Mesenchymal stem cell (in vitro differentiated cells and primary cell): ENCODE measurements around the gene PHKG1.
"Not testable (repeated sequence)": the region's sequence is repeated elsewhere in the genome, so short reads cannot be mapped to it uniquely, and the experiment has no call there.

Source experiments
- DNase-seq: peaks from one replicate; pipeline ENCODE4 v3.0.0-alpha.2; 2013
- H2AFZ ChIP-seq: one replicate; pipeline ENCODE4 v1.6.1; 2013; ENCODE audit warnings: low read depth, mild to moderate bottlenecking, control low read depth, inconsistent platforms, low read length, moderate library complexity
- H2AK5ac ChIP-seq: 2 replicates; pipeline ENCODE4 v1.6.1; 2013; ENCODE audit warnings: low read length, moderate library complexity, mild to moderate bottlenecking, inconsistent platforms; ENCODE audit not compliant: severe bottlenecking
- H2BK120ac ChIP-seq: one replicate; pipeline ENCODE4 v1.6.1; 2013; ENCODE audit warnings: low read depth, mild to moderate bottlenecking, inconsistent platforms, low read length, moderate library complexity
- H2BK12ac ChIP-seq, 2 experiments: one replicate each; pipeline ENCODE4 v1.6.1; 2013; ENCODE audit warnings: inconsistent platforms in 2 of 2, low read length in 2 of 2, mild to moderate bottlenecking in 2 of 2, moderate library complexity in 2 of 2, control low read depth in 1 of 2
- H2BK15ac ChIP-seq: one replicate; pipeline ENCODE4 v1.6.1; 2013; ENCODE audit warnings: mild to moderate bottlenecking, low read depth, inconsistent platforms; ENCODE audit not compliant: poor library complexity, severe bottlenecking
- H2BK5ac ChIP-seq: 2 replicates; pipeline ENCODE4 v1.6.1; 2013; ENCODE audit warnings: low read depth, mild to moderate bottlenecking, low read length, control low read depth, inconsistent platforms; ENCODE audit not compliant: poor library complexity, severe bottlenecking
- H3K14ac ChIP-seq, 2 experiments: one replicate each; pipeline ENCODE4 v1.6.1; 2013; ENCODE audit warnings: inconsistent platforms in 2 of 2, low read length in 2 of 2, control low read depth in 1 of 2, mild to moderate bottlenecking in 1 of 2, moderate library complexity in 1 of 2
- H3K18ac ChIP-seq, 2 experiments: one replicate each; pipeline ENCODE4 v1.6.1; 2013; ENCODE audit warnings: inconsistent platforms in 2 of 2, low read length in 2 of 2, control low read depth in 1 of 2, low read depth in 1 of 2, mild to moderate bottlenecking in 1 of 2
- H3K23ac ChIP-seq, 2 experiments: one replicate each; pipeline ENCODE4 v1.6.1; 2013; ENCODE audit warnings: inconsistent platforms in 2 of 2, low read length in 2 of 2, mild to moderate bottlenecking in 2 of 2, moderate library complexity in 2 of 2, control low read depth in 1 of 2
- H3K27ac ChIP-seq: 2 replicates; pipeline ENCODE4 v1.5.1; 2013; ENCODE audit warnings: mild to moderate bottlenecking, moderate library complexity, low read length, control low read depth, inconsistent platforms; ENCODE audit not compliant: poor library complexity, severe bottlenecking
- H3K27me3 ChIP-seq, 2 experiments: 2 replicates each; pipeline versions ENCODE4 v1.6.1 to v1.7.0; 2013; ENCODE audit warnings: low read length in 2 of 2, mild to moderate bottlenecking in 2 of 2, moderate library complexity in 2 of 2, control low read depth in 1 of 2, inconsistent platforms in 1 of 2; ENCODE audit not compliant: control insufficient read depth in 1 of 2, insufficient read depth in 1 of 2
- H3K36me3 ChIP-seq, 2 experiments: 2 replicates each; pipeline versions ENCODE4 v1.6.1 to v1.7.0; 2013; ENCODE audit warnings: low read length in 2 of 2, control low read depth in 1 of 2, inconsistent platforms in 1 of 2, low read depth in 1 of 2, mild to moderate bottlenecking in 1 of 2; ENCODE audit not compliant: insufficient read depth in 2 of 2, control insufficient read depth in 1 of 2
- H3K4ac ChIP-seq, 2 experiments: one replicate each; pipeline ENCODE4 v1.6.1; 2013; ENCODE audit warnings: inconsistent platforms in 2 of 2, low read length in 2 of 2, mild to moderate bottlenecking in 2 of 2, moderate library complexity in 2 of 2, control low read depth in 1 of 2, low read depth in 1 of 2
- H3K4me1 ChIP-seq: 2 replicates; pipeline ENCODE4 v1.6.1; 2013; ENCODE audit warnings: low read depth, low read length, control low read depth; ENCODE audit not compliant: control insufficient read depth, insufficient read depth
- H3K4me2 ChIP-seq: 2 replicates; pipeline ENCODE4 v1.6.1; 2013; ENCODE audit warnings: low read length, mild to moderate bottlenecking, inconsistent platforms; ENCODE audit not compliant: poor library complexity, severe bottlenecking
- H3K4me3 ChIP-seq, 2 experiments: 2 replicates each; pipeline versions ENCODE4 v1.5.1 to v1.7.0; 2013; ENCODE audit warnings: low read length in 2 of 2, mild to moderate bottlenecking in 2 of 2, control low read depth in 1 of 2, low read depth in 1 of 2; ENCODE audit not compliant: insufficient read depth in 1 of 2
- H3K79me1 ChIP-seq: replicated peaks from 2 replicates; pipeline ENCODE4 v1.6.1; 2013; ENCODE audit warnings: mild to moderate bottlenecking, control low read depth, low read length, inconsistent platforms; ENCODE audit not compliant: poor library complexity, severe bottlenecking
- H3K9ac ChIP-seq: 2 replicates; pipeline ENCODE4 v1.7.0; 2013; ENCODE audit warnings: mild to moderate bottlenecking, low read length, moderate library complexity
- H3K9me3 ChIP-seq: 2 replicates; pipeline ENCODE4 v1.7.0; 2013; ENCODE audit warnings: mild to moderate bottlenecking, low read length; ENCODE audit not compliant: control insufficient read depth
- H4K8ac ChIP-seq: one replicate; pipeline ENCODE4 v1.6.1; 2013; ENCODE audit warnings: inconsistent platforms, mild to moderate bottlenecking, low read length, moderate library complexity
- H4K91ac ChIP-seq: one replicate; pipeline ENCODE4 v1.6.1; 2013; ENCODE audit warnings: mild to moderate bottlenecking, low read length, inconsistent platforms
- WGBS: methylation state at CpG from one replicate; pipeline ENCODE4 v1.1.7; 2013; ENCODE audit warnings: mixed read lengths; 5-methylcytosine and 5-hydroxymethylcytosine counted together

Gene PHKG1

DNA sequence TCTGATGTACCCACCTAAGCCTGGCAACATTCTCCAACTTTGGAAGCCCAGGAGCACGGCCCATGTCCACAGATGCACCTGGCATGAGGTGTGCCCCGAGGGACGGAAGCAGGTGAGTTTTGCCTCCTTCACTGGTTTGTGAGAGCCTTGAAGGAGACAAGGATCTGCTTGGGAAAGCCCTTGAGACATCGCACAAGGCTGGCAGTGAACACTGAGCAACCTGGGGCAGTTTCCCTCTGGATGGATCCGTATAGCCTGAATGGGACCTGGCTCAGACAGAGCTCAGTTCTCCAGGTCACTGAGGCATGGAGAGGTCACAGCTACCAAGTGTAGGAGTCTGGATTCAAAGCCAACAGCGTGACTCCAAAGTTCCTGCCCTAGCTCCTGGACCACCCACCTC lies 32.2 kb upstream of the PHKG1 start:
- H4K8ac ChIP-seq: no peak overlapping the region
- WGBS: 56% methylated on average over 6 of the region's 6 CpGs

DNA sequence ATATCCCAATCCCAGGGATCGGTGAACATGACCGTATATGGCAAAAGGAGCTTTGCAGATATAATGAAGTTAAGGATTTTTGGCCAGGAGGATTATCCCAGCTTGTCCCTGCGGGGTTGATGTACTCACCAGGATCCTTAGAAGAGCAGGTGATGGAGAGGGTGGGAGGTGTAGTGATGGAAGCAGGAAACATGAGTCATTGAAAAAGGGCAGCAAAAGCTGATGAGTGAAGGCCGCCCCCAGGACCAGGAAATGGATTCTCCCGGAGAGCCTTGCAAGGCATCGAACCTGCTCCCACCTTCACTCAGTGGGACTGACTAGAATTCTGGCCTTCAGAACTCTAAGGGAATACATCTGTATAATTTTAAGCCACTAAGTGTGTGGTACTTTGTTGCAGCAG lies 28.7 kb upstream of the PHKG1 start:
- Histone ChIP-seq H3K27me3 (peaks cover 0 to 2% of the 10 kb centered on the region in 2 experiments), H3K9ac (no peak overlapping the region), H3K18ac (no peak overlapping the region), H2BK5ac (no peak overlapping the region), H3K4me1 (no peaks in the 10 kb centered on the region), H3K23ac (no peak overlapping the region), H3K9me3 (no peaks in the 10 kb centered on the region), H2BK15ac (no peak overlapping the region), H3K14ac (no peak overlapping the region), H2AFZ (no peak overlapping the region), H3K4me2 (no peak overlapping the region), H3K4me3 (no peak overlapping the region), H2BK120ac (no peak overlapping the region), H2BK12ac (no peak overlapping the region), H4K8ac (no peak overlapping the region), H3K4ac (no peak overlapping the region), H2AK5ac (no peak overlapping the region), H3K79me1 (no peaks in the 10 kb centered on the region), H3K36me3 (no peaks in the 10 kb centered on the region), H4K91ac (no peak overlapping the region), H3K27ac (no peak overlapping the region)
- WGBS: 85% methylated on average over 6 of the region's 6 CpGs
- no peak for DNase-seq

More for the DNA sequence above, 32.2 kb upstream of the PHKG1 start:
- Histone ChIP-seq H3K9me3 (no peaks in the 10 kb centered on the region), H3K14ac (no peak overlapping the region), H3K4me2 (no peak overlapping the region), H2BK120ac (no peak overlapping the region), H3K23ac (no peak overlapping the region), H3K9ac (no peak overlapping the region), H3K4me3 (no peak overlapping the region), H3K4me1 (no peaks in the 10 kb centered on the region), H3K18ac (no peak overlapping the region), H3K4ac (no peak overlapping the region), H3K36me3 (no peaks in the 10 kb centered on the region), H2AFZ (no peak overlapping the region), H4K91ac (peak overlapping the region; percentile 27), H2AK5ac (no peak overlapping the region), H2BK15ac (no peak overlapping the region), H2BK12ac (no peak overlapping the region), H3K27ac (no peak overlapping the region), H2BK5ac (no peak overlapping the region), H3K79me1 (no peaks in the 10 kb centered on the region), H3K27me3 (no peaks in the 10 kb centered on the region)
- DNase-seq: no peak

DNA sequence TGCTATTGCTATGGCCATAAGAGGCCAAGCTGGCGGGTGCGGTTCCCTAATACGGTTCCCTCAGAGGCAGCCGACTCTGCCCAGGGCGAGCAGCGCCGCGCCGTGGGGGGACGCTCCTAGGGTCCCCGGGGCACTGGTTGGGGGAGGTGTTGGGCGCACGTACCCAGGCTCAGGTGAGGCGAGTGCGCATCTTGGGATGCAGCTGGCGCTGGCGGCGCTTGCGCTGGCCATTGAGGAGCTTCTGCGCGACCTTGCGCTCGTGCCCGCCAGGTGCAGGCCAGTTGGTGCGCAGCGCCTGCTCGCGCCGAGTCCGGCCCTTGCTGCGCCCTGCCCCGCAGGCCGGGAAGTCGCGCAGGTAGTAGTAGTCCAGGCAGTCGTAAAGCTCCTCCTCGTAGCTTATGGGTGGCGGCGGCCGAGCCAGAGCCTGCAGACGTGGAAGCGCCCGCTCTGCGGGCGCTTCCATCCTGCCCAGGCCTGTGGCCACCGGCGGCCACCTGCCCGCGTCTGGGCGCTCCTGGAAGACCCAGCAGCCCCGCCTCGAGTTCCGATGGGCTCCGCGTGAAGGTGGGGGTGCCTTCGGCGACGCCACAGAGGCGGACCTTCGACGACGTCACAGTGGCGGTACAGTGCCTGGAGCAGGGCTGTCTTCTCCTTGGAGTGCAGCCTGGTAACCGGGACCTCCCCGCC lies 23.2 kb upstream of the PHKG1 start, which contains the start of gene NUPR2:
TSS of gene NUPR2 (minus strand) at position 566 of the 687 bp plus-strand sequence. CDS start at position 463, 103 bp downstream.
- no peak within 1 kb of the TSS for H2BK15ac ChIP-seq
- H3K4me3 ChIP-seq: no peak within 1 kb of the TSS
- H3K9ac ChIP-seq: no peak within 1 kb of the TSS
- no peak within 1 kb of the TSS for H3K18ac ChIP-seq
- H4K91ac ChIP-seq: no peak within 1 kb of the TSS
- no peak within 1 kb of the TSS for H3K4me2 ChIP-seq
- H3K4me1 ChIP-seq: no peaks in the 10 kb centered on the region
- no peak within 1 kb of the TSS for H2BK5ac ChIP-seq
- H3K23ac ChIP-seq: no peak within 1 kb of the TSS
- no peaks in the 10 kb centered on the region for H3K36me3 ChIP-seq
- no peaks in the 10 kb centered on the region for H3K9me3 ChIP-seq
- H3K14ac ChIP-seq: no peak within 1 kb of the TSS
- H3K4ac ChIP-seq: no peak within 1 kb of the TSS
- no peak within 1 kb of the TSS for H2BK12ac ChIP-seq
- H3K79me1 ChIP-seq: no peaks in the 10 kb centered on the region
- DNase-seq: no peak
- H3K27ac ChIP-seq: no peak within 1 kb of the TSS
- no peak within 1 kb of the TSS for H2BK120ac ChIP-seq
- no peak within 1 kb of the TSS for H2AFZ ChIP-seq
- no peak within 1 kb of the TSS for H4K8ac ChIP-seq
- no peak within 1 kb of the TSS for H2AK5ac ChIP-seq
- peaks cover 0 to 5% of the 10 kb centered on the region in 2 experiments for H3K27me3 ChIP-seq
- WGBS: 93% methylated on average over 65 of the region's 65 CpGs

DNA sequence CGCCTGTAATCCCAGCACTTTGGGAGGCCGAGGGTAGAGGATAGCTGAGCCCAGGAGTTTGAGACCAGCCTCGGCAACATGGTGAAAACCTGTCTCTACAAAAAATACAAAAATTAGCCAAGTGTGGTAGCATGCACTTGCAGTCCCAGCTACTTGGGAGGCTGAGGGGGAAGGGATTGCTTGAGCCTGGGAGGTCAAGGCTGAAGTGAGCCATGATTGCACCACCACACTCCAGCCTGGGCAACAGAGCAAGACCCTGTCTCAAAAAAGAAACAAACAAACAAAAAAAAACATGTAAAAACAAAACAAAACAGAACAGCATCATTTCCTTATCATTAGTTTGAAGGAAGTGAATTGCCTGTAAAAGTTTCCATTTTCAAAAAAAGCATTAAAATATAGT lies 19.5 kb upstream of the PHKG1 start:
- H3K27me3 ChIP-seq, H3K9ac ChIP-seq, H3K27ac ChIP-seq, H4K8ac ChIP-seq, H3K18ac ChIP-seq, H2AFZ ChIP-seq, H2BK15ac ChIP-seq, H3K9me3 ChIP-seq, H3K36me3 ChIP-seq, H4K91ac ChIP-seq, H2BK5ac ChIP-seq, H2AK5ac ChIP-seq, H2BK120ac ChIP-seq, H3K4me2 ChIP-seq, H3K79me1 ChIP-seq, H3K4me1 ChIP-seq, DNase-seq, H3K4ac ChIP-seq, H2BK12ac ChIP-seq, H3K23ac ChIP-seq, H3K14ac ChIP-seq, H3K4me3 ChIP-seq: not testable (repeated sequence)
- 68% methylated on average over 2 of the region's 3 CpGs for WGBS
